Activated CD4-positive, alpha-beta memory T cell treated with anti-CD3 and anti-CD28 coated beads for 36 hours (primary cell): ENCODE results near the gene WDR91. TPM values are rescaled to one million over a fixed set of nuclear protein-coding genes. Genes with fewer than 3 reads are reported as not detected.
A peak's percentile ranks its signal among the peaks of the same experiment; 100 is the strongest.
"Not testable (repeated sequence)": the region's sequence is repeated elsewhere in the genome, so short reads cannot be mapped to it uniquely, and the experiment has no call there.

Experiments used
- CTCF ChIA-PET: fragments of 350-600 bp; sonication (Branson Sonifier 250); formaldehyde crosslinking; loops from one replicate; lab custom pipeline; 2021; ENCODE audit warnings: antibody characterized with exemption, inconsistent platforms; lab: Charles Lee
- POLR2A ChIA-PET: fragments of 350-600 bp; sonication (Branson Sonifier 250); formaldehyde crosslinking; loops from one replicate; lab custom pipeline; 2021; ENCODE audit warnings: antibody characterized with exemption; lab: Charles Lee
- DNase-seq: peaks from one replicate; pipeline ENCODE4 v3.0.0-alpha.2; 2020
- H3K27ac Mint-ChIP-seq: one replicate; pipeline ENCODE4 v1.8.0; 2021; ENCODE audit warnings: mixed read lengths
- H3K27me3 Mint-ChIP-seq: one replicate; pipeline ENCODE4 v1.8.0; 2021; ENCODE audit warnings: mixed read lengths
- H3K36me3 Mint-ChIP-seq: one replicate; pipeline ENCODE4 v1.8.0; 2021; ENCODE audit warnings: mixed read lengths
- H3K4me1 Mint-ChIP-seq: one replicate; pipeline ENCODE4 v1.8.0; 2021; ENCODE audit warnings: low read depth, mixed read lengths
- H3K4me3 Mint-ChIP-seq: one replicate; pipeline ENCODE4 v1.8.0; 2021; ENCODE audit warnings: mild to moderate bottlenecking, mixed read lengths
- H3K9me3 Mint-ChIP-seq: one replicate; pipeline ENCODE4 v1.8.0; 2021; ENCODE audit warnings: mixed read lengths
- intact Hi-C: fragments of 100-400 bp; cut with micrococcal nuclease; formaldehyde crosslinking; loops from one replicate; pipeline ENCODE4 v1.15.1; 2023
- total RNA-seq, 2 experiments: library from RNA; stranded (reverse); gene quantifications; one replicate each; pipeline ENCODE4 v1.2.3, GENCODE V29; 2021

The WDR91 gene
- total RNA-seq, 2 experiments from 2014 or later, result 10.3 to 11.0 TPM

DNA sequence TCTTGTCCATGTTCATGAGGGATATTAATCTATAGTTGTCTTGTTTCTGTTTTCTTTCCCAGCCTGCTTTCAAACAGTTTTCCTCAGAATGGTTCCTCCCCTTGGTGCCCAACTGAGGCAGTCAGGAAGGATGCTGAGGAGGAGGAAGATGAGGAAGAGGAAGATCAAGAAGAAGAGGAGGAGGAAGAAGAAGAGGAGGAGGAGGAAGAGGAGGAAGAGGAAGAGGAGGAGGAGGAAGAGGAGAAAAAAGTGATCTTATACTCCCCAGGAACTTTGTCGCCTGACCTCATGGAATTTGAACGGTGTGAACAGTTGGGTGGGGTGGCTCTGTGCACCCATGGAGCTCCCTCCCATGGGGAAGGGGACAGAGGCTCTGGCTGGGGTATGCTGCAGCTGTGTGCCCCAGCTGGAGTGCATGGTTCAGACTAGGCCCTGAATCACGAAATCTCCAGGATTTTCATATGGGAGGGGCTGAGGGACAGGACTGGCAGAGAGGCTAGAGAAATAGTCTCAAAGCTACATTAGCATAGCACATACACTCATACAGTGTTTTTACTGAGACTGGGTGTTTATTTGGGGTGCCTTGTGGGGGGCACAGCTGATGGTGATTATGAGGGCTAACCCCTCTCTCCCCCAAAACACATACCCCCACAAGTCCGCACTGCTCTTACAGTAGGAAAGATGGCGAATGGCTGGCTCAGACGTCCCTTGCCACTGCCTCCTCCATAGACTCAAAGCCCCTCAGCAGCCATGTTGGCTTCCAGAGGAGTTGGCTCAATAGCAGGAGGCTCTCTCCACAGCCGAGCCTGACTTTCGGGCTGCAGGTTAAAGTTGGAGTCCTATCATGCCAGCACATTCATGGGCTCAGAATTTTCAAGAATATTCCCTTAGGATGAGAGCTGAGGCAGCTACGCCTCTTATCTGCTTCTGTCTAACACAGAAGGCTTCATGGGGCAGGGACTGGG, 34.2 kb upstream of the WDR91 start:
- Mint-ChIP-seq H3K4me3 (no peak overlapping the region), H3K36me3 (no peaks in the 10 kb centered on the region), H3K27ac (no peak overlapping the region), H3K4me1 (no peaks in the 10 kb centered on the region), H3K27me3 (peaks cover 5% of the 10 kb centered on the region), H3K9me3 (no peaks in the 10 kb centered on the region)
- CTCF ChIA-PET, result interaction anchor here (0.6 to 0.7 kb wide), 3 partner anchors 8 to 222 kb away, joined by 3 read pairs; no protein-coding TSS in a partner anchor
- POLR2A ChIA-PET, result no interaction called here
- no peak for DNase-seq
- intact Hi-C loops, result no loop called here

GRCh38 chr7:135242096-135242684, 30.9 kb upstream of the WDR91 start:
- intact Hi-C loops, result no loop called here
- CTCF ChIA-PET, result no interaction called here
- Mint-ChIP-seq H3K27me3 (peaks cover 5% of the 10 kb centered on the region), H3K4me3 (no peak overlapping the region), H3K27ac (no peak overlapping the region), H3K36me3 (no peaks in the 10 kb centered on the region), H3K9me3 (no peaks in the 10 kb centered on the region), H3K4me1 (no peaks in the 10 kb centered on the region)
- POLR2A ChIA-PET, result no interaction called here
- no peak for DNase-seq

DNA sequence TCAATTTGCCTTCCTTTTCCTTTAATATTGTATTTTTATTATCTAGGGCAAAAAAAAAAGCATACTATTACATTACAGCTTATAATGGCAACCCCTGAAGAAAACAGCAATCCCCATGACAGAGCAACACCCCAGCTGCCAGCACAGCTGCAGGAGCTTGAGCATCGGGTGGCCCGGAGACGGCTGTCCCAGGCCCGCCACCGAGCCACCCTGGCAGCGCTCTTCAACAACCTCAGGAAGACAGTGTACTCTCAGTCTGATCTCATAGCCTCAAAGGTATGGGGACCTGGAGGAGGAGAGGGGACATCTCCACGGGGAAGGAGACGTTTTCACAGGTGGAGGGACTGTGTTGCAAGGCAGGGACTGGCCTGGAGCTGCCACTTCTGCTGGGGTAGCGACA, 29.1 kb upstream of the WDR91 start:
- no peak for DNase-seq
- intact Hi-C loops, result no loop called here
- Mint-ChIP-seq H3K27ac (no peak overlapping the region), H3K4me3 (no peak overlapping the region), H3K27me3 (peaks cover 5% of the 10 kb centered on the region), H3K4me1 (peaks cover 5% of the 10 kb centered on the region), H3K9me3 (no peaks in the 10 kb centered on the region), H3K36me3 (no peaks in the 10 kb centered on the region)
- ChIA-PET CTCF (no interaction called here), POLR2A (no interaction called here)

GRCh38 chr7:135239263-135239662, 27.9 kb upstream of the WDR91 start:
- DNase-seq, result no peak
- ChIA-PET CTCF (no interaction called here), POLR2A (no interaction called here)
- peaks cover 3% of the 10 kb centered on the region for H3K27me3 Mint-ChIP-seq
- peaks cover 5% of the 10 kb centered on the region for H3K4me1 Mint-ChIP-seq
- H3K36me3 Mint-ChIP-seq, result no peaks in the 10 kb centered on the region
- H3K9me3 Mint-ChIP-seq, result no peaks in the 10 kb centered on the region
- intact Hi-C loops, result no loop called here
- no peak overlapping the region for H3K4me3 Mint-ChIP-seq
- no peak overlapping the region for H3K27ac Mint-ChIP-seq

DNA sequence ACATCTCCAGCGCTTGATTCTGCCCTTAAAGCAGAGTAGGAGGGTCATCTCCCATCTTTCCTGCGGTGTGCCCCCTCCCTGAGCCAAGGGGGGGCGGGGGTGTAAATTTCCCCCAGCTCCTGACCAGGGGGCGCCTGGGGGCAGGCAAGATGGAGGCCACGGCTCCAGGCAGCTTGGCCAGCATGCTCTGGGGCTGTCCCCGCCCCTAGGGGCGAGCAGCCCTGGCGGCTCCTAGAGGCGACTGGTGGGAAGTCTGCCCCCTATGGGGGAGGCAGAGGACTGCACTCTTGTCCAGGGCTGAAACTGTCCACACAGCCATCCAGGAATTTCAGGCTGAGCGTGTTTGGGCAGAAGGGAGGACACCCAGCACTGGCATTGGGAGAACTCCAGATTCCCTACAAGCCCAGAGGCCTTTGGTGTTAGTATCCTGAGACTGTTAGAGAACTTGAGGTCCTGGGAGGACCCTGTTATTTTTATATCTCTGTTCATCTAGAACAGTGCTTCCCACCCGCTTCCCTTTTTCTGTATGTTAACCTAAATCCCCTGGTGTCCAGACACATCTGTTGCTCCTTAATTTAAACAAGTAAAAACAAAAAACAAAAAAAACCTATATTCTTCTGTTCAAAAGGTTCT, 26.9 kb upstream of the WDR91 start:
- Mint-ChIP-seq H3K27ac (no peak overlapping the region), H3K4me1 (peaks cover 5% of the 10 kb centered on the region), H3K4me3 (no peak overlapping the region), H3K27me3 (peaks cover 3% of the 10 kb centered on the region), H3K9me3 (no peaks in the 10 kb centered on the region), H3K36me3 (no peaks in the 10 kb centered on the region)
- ChIA-PET CTCF (interaction anchor here (1.1 to 1.6 kb wide), 2 partner anchors 10 to 12 kb away, joined by 3 to 4 read pairs; no protein-coding TSS in a partner anchor), POLR2A (no interaction called here)
- peak; percentile 19 for DNase-seq
- intact Hi-C loops, result no loop called here

GRCh38 chr7:135236727-135237126, 25.4 kb upstream of the WDR91 start:
- Mint-ChIP-seq H3K9me3 (no peaks in the 10 kb centered on the region), H3K27me3 (peaks cover 2% of the 10 kb centered on the region), H3K4me1 (peaks cover 5% of the 10 kb centered on the region), H3K27ac (no peak overlapping the region), H3K36me3 (no peaks in the 10 kb centered on the region), H3K4me3 (no peak overlapping the region)
- no peak for DNase-seq
- ChIA-PET CTCF (interaction anchor here (0.7 to 2.8 kb wide), 4 partner anchors 9 to 44 kb away, joined by 3 to 12 read pairs (median 4); no protein-coding TSS in a partner anchor), POLR2A (no interaction called here)
- intact Hi-C loops, result no loop called here

- CTCF ChIA-PET, result interaction anchor here (0.5 to 2.8 kb wide), 3 partner anchors 21 to 62 kb away, joined by 3 to 12 read pairs (median 4); no protein-coding TSS in a partner anchor
- no peak for DNase-seq
These were observed 24.5 kb upstream of the WDR91 start for GRCh38 chr7:135235841-135236240.

GRCh38 chr7:135234727-135235126, 23.4 kb upstream of the WDR91 start:
- POLR2A ChIA-PET, result no interaction called here
- Mint-ChIP-seq H3K27ac (no peak overlapping the region), H3K4me1 (peaks cover 5% of the 10 kb centered on the region)

More at GRCh38 chr7:135235841-135236240, 24.5 kb upstream of the WDR91 start:
- POLR2A ChIA-PET, result no interaction called here
- Mint-ChIP-seq H3K27ac (no peak overlapping the region), H3K36me3 (no peaks in the 10 kb centered on the region), H3K4me1 (peaks cover 5% of the 10 kb centered on the region), H3K9me3 (no peaks in the 10 kb centered on the region), H3K27me3 (no peaks in the 10 kb centered on the region), H3K4me3 (no peak overlapping the region)
- intact Hi-C loops, result no loop called here

DNA sequence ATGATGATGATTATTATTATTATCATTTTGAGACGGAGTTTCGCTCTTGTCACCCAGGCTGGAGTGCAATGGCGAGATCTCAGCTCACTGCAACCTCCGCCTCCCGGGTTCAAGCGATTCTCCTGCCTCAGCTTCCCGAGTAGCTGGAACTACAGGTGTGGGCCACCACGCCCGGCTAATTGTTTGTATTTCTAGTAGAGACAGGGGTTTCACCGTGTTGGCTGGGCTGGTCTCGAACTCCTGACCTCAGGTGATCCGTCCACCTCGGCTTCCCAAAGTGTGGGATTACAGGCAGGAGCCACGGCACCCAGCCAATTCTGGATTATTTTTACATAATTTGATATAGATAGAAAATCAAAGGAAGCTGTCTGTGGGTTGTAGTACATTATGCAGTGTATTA, 22.8 kb upstream of the WDR91 start:
- H3K9me3 Mint-ChIP-seq, H3K36me3 Mint-ChIP-seq, H3K27me3 Mint-ChIP-seq, intact Hi-C loops, DNase-seq, H3K27ac Mint-ChIP-seq, H3K4me1 Mint-ChIP-seq, POLR2A ChIA-PET, H3K4me3 Mint-ChIP-seq, CTCF ChIA-PET: not testable (repeated sequence)

More at GRCh38 chr7:135234727-135235126, 23.4 kb upstream of the WDR91 start:
- no peaks in the 10 kb centered on the region for H3K9me3 Mint-ChIP-seq
- DNase-seq, result no peak
- CTCF ChIA-PET, result interaction anchor here (1.3 to 2.8 kb wide), 2 partner anchors 20 to 41 kb away, joined by 3 to 12 read pairs; no protein-coding TSS in a partner anchor
- intact Hi-C loops, result no loop called here
- no peaks in the 10 kb centered on the region for H3K27me3 Mint-ChIP-seq
- no peak overlapping the region for H3K4me3 Mint-ChIP-seq
- H3K36me3 Mint-ChIP-seq, result no peaks in the 10 kb centered on the region

DNA sequence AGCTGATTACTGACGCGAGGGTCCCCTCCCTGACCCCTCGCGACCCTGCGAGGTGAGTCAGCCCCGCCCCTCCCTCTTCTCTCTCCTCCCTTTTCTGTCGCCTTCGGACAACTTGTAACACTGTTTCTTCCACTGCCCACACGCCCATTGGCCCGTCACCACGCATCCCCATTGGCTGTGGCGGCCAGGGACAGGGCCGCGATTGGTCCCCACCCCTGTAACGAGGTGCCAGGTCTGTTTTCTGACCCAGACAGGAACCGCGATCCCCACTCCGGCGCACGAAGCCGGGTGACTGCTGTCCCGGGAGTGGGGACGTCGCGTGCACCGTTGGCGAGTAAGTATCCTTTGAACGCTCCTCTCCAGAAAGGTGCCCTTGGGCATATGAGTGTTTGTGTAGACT, 22.2 kb upstream of the WDR91 start, which contains the start of gene STRA8:
Gene STRA8 (plus strand): TSS at position 269 of the 400 bp plus-strand sequence. CDS start 6,687 bp downstream, outside the sequence.
- Mint-ChIP-seq H3K27me3 (no peaks in the 10 kb centered on the region), H3K9me3 (no peaks in the 10 kb centered on the region), H3K4me1 (peaks cover 5% of the 10 kb centered on the region), H3K36me3 (no peaks in the 10 kb centered on the region), H3K27ac (no peak within 1 kb of the TSS), H3K4me3 (no peak within 1 kb of the TSS)
- intact Hi-C loops, result no loop called here
- ChIA-PET POLR2A (no interaction called here), CTCF (no interaction called here)
- DNase-seq, result no peak

DNA sequence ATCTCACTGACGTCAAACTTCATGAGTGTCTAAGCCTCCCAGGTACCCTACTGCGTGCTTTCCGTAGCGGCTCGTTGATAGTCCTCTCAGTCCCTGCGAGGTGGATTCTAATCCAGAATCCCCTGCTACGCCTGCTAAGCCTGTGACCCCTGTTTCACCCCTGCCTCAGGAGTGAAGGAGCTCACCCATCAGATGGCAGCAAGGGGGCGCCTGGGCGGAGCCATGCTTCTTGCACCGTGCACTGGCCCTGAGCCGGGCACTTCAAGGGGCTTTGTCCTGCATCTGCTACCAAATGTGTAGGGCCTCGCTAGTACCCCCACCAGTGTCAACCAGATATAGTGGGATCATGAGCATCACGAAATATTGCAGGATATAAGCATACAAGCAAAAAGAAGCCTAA, 21.4 kb upstream of the WDR91 start:
- intact Hi-C loops, result no loop called here
- Mint-ChIP-seq H3K4me1 (peaks cover 5% of the 10 kb centered on the region), H3K27ac (no peak overlapping the region), H3K36me3 (no peaks in the 10 kb centered on the region), H3K27me3 (no peaks in the 10 kb centered on the region), H3K4me3 (no peak overlapping the region), H3K9me3 (no peaks in the 10 kb centered on the region)
- POLR2A ChIA-PET, result no interaction called here
- no peak for DNase-seq
- CTCF ChIA-PET, result interaction anchor here (1.0 to 1.2 kb wide), 2 partner anchors 8 to 48 kb away, joined by 3 read pairs; no protein-coding TSS in a partner anchor

DNA sequence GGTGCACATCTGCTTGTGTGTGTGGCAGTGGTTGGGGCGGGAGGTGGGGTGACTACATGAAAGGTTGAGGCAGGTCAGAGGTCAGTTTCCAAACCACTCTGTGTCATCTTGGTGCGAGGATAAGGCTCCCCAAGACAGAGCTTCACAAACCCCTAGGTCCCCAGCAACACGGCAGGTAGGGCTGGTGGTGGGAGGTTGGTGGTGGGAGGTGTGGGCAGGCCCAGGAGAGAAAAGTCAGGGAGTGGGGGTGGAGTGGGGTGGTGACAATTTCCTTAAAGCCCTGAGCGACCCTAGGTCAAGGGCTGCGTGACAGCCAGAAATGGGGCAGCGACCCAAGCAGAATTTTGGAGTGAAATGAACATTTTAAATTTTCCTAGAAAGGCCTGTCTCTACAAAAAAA, 20.8 kb upstream of the WDR91 start:
- H3K9me3 Mint-ChIP-seq, result no peaks in the 10 kb centered on the region
- peaks cover 5% of the 10 kb centered on the region for H3K4me1 Mint-ChIP-seq
- no peaks in the 10 kb centered on the region for H3K27me3 Mint-ChIP-seq
- no peaks in the 10 kb centered on the region for H3K36me3 Mint-ChIP-seq
- ChIA-PET CTCF (interaction anchor here (1.0 to 1.4 kb wide), 3 partner anchors 8 to 49 kb away, joined by 3 to 5 read pairs (median 3); no protein-coding TSS in a partner anchor), POLR2A (no interaction called here)
- intact Hi-C loops, result no loop called here
- no peak for DNase-seq
- H3K4me3 Mint-ChIP-seq, result no peak overlapping the region
- H3K27ac Mint-ChIP-seq, result no peak overlapping the region
